HG03442 (cell line): ENCODE results near the gene PAQR9.
A peak's percentile ranks its signal among the peaks of the same experiment; 100 is the strongest.

Source experiments
- ATAC-seq: cut with Tn5 transposase; IDR thresholded peaks from one replicate; pipeline ENCODE4 v1.9.1; 2021; ENCODE audit warnings: mild to moderate bottlenecking, moderate library complexity; ENCODE audit not compliant: unreplicated experiment

The PAQR9 gene

DNA sequence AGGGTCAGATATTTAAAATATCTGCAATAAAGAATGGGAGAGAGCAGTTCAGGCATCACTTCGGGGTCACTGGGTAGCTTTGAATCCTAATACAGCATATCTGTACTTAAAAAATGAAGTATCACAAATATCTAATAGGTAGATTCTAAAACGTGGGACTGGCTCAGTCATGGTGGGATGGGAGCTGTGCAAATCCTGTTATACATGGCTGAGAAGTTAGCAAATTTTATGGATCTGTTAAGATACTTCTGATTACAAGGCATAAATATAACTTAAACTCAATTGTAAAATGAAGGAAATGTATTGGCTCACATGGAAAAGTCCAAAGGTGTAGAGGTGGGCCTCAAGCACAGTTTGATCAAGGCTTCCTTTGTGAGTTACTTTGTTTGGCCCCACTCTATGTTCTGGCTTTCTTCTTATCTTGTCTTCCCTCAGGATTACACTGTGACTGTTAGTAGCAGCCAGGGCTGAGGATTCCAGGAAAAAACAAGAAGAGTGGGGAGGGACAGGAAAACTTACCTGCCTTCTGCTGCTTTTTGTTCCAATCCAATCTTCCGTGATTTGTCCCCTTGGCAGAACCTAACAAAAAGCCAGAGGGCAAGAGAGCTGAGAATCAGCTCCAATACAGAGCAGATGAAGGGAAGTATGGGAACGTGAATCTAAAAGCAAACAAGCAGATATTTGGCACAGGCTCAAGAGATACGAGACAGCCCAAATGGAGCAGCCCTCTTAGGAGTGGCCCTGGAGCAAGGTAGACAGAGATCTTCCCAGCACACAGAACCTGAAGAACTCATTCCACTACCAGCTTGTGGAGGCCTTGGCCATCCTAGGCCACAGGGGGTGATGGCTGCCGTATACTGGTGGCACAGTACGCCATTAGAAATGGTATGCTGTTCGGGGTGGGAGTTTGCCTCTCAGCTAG, 10.9 kb downstream of the PAQR9 start:
- no peak for ATAC-seq

DNA sequence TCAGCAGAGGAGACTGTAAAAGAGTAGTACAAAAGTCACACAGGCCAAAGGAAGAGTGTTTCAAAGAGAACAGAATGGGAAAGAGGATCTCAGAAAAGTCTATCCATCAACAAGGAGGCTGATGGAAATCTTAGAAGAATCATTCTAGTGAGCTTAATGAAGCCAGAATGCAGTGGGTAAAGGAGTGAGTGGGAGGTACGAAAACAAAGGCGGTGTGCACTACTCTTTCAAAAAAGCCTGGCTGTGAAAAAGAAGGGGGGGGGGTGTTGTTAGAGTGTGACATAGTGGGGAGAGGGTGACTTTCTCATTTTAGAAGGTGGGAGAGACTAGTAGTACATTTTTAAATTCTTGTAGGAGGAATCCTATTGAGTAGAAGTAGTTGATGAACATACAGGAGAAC, 11.7 kb downstream of the PAQR9 start:
- no peak for ATAC-seq

DNA sequence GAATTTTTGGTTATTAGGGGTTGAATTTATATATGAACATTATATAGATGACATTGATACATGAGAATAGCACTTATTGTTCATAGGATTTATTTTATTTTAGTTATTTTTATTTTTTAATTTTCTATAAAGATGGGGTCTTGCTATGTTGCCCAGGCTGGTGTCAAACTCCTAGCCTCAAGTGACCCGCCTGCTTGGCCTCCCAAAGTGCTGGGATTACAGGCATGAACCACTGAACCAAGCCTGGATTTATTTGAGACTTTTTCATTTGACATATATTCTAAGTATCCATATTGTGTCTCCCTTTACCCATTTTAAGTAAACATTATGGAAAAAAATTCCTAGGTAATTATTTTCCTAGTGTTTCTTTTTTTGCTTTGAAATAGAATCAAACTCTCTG, 12.5 kb downstream of the PAQR9 start:
- ATAC-seq: no peak

DNA sequence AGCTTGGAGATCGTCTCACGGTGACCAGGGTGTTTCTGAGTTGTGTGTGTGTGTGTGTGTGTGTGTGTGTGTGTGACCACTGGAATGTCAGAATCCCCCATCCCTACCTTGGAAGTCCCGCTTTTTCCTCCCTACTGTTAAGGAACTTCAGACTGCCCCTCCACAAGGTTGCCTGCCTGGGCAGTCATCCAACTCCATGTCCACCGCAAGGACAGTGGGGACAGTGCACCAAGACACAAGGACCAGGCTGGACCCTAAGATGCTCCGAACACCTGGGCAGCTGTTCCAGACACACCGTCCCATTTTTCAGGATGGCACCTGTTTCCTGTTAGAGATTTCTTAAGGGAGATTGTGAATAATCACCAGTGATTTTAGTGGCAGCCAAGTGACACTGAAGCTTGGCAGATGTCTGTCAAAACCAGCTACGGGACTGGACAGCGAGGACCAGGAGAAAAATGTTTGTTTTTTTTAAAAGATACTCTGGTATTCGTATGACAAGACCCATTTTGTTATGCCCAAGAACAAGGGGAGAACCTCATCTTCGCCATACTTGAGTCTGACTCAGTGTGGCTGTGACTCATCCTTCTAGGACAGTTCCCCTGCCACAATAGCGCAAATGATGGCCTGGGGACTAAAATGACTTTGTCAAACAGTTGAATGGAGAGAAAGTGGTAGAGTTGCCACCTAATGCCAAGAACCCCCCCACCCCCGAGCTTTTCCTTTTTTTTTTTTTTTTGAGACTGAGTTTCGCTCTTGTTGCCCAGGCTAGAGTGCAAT, 15.5 kb downstream of the PAQR9 start:
- ATAC-seq: no peak

DNA sequence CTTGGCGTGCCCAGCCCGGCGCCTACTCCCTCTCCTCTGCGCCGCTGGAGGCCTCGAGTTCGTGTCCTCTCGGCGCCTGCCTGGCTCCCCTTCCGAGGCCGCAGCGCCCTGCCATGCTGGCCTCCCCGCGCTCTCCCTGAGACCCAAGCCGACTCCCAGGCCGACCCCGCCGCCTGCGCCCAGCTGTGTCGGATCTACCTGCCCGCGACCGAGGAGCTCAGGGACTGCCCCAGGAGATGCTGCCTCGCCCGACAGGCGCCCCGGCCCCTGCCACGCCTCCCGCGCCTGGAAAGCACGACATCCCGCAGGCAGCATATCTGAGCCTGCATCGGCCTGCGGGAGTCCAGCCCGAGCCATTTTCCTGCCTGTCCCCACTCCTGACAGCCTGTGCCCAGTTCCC, 16.1 kb downstream of the PAQR9 start:
- no peak for ATAC-seq

DNA sequence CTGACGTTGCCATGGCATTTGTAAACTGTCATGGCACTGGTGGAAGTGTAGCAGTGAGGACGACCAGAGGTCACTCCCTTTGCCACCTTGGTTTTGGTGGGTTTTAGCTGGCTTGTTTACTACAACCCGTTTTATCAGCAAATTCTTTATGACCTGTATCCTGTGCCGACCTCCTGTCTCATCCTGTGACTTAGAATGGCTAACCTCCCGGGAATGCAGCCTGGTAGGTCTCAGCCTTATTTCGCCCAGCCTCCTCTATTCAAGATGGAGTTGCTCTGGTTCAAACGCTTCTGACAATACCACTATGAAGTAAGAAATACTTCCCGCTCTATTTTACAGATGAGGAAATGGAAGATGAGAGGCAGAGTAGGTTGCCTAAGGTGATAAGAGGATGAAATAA, 16.6 kb downstream of the PAQR9 start:
- no peak for ATAC-seq

DNA sequence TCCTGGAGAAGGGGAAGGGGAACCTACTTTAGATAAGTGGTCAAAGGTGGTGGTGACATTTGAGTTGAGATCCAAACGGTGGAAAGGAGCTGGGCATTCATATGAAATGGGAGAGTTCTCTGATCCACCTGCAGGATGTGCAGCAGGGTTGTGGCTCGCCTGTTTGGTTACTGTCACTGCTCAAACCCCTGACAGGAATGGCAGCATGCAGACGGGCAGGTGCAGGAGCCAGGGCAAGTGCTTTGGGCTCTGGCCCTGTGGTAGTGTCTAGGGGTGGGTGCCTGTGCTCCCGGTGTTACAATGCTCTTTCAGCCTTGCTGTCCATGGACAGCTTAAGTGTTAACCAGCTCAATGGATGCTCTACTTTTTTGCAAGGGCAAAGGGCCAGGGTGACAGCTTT, 18.5 kb downstream of the PAQR9 start:
- ATAC-seq: no peak

DNA sequence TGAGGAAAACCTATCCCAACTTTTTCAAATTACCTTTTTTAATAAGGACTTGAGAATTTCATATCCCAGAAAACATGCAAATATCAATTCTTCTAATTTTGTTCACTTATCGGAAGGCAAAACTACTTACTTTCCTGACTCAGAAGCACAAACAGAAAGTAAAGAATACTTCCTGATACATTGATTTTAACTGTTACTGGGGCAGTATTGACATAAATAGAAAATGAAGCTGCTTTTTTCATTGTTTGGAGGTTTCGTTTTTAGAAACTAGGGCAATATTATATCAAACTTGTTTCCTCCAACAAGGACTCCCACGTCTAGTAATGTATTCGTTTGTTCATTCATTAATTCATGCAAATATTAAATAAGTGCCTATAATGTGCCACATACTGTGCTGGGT, 19.1 kb downstream of the PAQR9 start:
- peak; percentile 65 for ATAC-seq

DNA sequence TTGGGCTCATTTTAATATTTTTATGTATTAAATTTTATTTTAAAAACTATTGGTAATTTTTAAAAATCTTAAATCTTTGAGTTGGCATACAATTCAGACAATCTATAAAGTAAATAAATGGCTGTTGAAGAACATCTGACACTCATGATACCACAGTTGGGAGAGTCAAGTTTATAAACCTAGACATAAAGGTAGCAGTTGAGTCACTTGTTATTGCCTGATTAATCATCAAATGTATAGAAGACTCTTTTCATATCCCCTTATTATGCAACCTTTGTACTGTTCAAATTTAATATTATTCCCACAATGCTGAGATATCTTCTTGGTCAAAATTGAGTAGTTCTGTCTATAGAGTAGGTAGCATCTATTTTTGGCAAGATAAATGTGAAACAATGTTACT, 19.6 kb downstream of the PAQR9 start:
- ATAC-seq: no peak

DNA sequence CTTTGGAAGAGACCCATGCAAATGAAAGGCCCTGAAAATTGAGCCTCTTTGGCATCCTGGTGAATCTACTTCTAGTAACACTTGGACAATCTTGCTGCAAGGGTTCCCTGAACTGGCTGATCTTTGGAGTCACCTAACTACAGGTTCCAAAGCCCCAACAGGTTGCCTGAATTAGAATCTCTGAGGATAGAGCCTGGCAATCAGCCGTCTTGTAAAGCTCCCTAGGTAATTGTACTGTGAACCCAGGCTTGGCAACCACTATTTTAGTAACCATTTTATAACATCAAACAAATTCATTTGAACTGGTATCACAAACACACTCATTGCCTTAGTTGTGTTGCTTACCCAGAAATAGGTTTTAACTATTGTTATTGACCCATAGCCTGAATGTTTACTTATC, 20.1 kb downstream of the PAQR9 start:
- ATAC-seq: no peak

DNA sequence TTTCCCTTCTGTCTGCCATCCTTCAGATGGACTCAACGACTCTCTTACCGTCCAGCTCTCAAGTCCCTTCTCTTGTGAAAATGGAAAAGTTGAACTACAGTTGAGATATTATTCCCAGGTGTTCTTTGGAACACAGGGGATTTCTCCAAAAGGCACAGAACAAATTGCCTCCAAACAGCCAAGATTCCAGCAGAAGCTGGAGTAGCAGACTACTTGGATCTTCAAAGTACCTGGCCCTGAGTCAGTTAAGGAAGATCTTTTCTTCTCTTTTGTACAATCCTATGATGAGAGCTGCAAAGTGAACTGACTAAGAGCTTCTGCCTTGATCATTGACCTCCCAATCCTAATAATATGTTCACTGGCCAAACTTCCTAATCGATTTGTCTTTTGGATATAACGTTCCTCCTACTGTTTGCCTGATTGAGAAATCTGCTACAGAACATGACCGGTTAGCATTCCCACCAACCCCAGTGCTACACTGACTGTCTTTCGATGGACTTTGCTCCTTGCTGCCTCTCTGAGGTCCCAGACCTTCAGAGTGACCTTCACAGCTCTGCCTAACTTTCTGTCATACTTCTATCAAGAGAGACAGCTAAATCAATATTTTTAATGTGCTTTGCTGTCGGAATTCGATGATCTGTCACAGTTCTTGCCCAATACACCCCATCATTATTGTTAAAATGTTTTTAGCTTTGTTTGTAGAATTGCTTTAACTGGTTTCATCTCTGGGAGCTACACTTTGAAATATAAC, 21.9 kb downstream of the PAQR9 start:
- no peak for ATAC-seq

DNA sequence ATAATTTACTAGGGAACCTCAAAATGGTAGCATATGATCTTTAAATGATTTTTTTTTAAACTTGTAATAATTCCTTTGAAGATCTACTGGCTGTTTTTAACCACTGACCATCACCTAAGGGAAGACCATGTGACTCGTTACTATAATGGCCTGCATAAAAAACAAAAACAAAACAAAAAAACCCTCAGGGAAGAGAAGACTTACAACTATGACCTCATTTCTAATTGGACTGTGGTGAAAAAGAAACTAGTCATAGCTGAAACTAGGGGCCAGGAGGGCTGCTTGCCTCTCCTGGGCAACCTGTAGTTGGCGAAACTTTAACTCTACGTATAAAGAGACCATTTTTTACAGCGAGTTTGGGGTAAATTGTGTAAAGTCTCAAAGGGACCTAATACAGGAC, 23.0 kb downstream of the PAQR9 start:
- ATAC-seq: no peak

DNA sequence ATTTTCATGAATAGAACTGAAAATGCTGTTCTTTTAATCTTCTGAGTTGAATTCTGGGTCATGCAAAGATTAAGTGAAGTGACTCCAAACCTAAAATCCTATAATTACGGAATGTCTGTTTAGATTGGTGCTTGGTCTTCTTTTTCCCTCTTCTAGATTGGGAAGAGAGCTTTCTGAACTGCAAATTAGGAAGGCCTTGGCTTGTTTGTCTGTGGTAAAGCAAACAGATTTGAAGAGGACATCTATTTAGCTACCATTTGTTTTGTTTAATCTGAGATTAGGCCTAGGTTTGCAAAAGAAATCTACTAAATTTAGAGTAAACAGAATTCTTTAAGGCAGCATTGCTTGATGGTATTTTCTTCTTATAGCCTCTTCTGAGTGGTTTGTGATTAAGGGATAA, 23.5 kb downstream of the PAQR9 start:
- ATAC-seq: no peak

DNA sequence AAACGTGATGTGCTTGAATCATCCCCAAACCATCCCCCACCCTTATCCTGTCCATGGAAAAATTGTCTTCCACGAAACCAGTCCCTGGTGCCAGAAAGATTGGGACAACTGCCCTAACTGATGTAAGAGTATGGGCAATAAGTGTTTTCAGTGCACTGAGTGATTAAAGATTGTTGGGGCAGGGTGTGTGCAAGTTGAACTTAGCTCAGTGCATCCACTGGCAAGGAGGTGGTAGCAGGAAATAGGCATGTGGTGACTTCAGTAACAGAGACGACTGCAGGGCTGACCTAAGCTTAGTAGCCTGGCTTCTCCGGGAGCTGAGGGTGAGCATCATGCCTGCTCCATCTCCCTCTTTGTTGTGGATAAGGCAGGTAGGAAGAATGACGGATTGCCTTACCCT, 27.5 kb downstream of the PAQR9 start:
- no peak for ATAC-seq

DNA sequence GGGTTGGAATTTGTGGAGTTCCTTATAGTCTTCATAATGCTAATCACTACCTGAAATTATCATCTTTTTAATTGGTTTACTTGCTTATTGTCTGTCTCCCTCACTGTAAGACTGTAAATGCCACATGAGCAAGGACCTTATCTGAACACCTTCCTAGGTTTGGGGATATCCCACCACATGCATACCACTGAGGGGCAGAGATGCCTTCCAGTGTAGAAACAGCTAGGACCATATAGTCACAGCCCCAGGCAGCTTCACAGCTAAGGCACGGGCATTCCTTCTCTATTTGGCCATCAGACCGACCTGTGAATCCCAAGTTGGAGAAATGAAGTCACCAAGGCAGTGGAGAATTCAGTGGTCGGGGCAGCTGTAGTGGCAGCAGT, 28.6 kb downstream of the PAQR9 start:
- no peak for ATAC-seq

DNA sequence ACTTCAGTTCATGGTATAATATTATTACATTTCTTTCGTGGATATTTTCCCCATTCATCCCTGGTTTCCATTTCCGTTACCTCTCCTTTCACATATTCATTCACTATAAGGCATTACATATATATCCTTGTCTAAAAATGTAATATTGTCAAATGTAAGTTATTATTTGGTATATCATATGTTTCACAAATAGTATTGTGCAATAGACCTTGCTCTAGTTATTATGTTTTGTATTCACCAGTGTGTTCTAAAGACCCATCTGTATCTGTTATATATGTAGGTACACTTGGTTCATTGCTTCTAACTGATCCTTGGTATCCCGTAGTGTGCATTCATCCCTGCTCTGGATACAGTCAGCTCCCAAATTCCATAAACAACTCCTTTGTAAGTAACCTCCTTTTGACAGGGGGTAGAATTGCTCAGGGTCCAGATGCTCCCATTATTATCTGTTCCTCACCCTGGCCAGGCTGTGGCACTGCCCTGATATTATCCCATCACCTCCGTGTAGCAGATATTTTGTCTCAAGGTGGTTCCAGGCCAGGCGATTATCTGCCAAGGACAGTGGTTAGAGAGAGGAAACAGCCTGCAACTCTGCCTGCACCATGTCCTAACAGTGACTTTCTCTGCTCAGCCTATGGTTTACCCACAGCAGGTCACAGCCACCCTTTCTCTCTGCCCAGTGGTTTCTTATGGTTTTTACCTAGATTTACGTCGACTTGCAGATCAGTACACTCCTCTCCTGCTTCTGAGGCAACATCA, 29.2 kb downstream of the PAQR9 start:
- ATAC-seq: no peak

DNA sequence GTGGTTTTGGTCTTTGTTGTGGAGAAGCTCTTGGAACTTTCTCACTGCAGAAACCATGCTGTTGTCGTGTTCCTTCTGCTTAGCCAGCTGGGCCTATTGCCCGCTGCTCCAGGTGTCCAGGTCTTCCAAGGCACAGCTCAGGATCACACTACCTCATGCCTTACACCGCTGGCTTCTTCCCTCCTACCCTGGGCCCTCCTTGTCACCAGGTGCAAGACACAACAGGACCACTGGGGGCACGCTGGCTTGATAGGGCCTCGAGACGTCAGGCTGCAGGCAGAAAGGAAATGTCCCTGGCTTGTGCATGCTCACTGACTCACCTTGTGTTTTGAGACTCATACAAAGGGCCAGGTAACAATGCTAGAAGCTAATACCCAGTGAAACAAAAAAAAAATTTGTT, 32.3 kb downstream of the PAQR9 start:
- peak; percentile 95 for ATAC-seq

DNA sequence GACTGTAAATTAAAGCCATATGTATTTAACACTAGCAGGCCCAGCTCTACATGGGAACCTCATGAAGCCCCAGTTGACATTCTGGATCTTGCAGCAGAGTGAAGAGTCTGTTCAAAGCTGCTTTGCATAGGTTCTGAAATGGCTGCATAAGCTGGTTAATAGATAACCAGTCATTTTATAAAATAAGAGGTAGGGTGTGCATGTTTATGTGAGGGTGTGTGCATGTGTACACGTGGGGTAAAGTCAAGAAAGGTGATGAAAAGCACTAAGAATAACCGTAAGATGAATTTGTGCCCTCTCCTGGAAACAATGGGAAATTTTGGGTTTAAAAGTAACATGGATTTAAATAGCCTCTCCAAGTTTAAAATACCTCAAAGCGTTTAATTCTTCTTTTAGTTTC, 33.0 kb downstream of the PAQR9 start:
- ATAC-seq: no peak

DNA sequence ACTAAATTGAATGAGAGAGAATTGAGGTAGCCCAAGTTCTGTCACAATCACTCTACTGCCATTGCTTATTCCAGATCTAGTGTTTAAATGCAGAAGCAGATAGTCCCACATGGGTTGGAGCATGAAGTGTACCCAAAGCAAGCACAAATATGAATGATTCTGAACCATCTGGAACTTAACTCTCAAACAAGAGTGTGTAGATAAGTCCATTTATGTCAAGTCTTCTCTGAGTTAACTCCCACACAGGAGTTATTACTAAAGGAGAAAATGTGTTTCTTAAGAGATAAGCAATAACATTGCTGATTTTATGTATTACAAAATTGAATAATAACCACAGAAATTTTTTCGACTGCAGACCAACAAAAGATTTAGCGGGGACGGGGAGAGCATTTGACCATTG, 33.6 kb downstream of the PAQR9 start:
- ATAC-seq: no peak

DNA sequence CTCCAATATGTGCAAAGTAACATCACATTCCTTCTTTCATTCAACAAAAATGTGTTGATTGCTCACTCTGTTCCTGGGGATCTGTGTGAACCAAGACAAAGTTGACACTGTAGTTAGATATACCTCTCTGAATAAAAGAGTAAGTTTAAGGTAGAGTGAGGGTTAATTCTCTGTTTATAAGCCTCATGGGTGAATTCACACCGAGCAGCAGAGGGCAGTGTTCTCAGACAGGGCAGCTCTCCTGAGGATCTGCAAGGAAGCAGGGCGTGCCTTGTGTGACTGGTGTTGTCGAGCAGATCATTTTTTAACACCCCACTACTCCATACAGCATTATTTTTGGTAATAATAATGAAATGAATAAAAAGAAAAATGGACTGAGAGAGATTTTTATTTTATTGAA, 34.4 kb downstream of the PAQR9 start:
- no peak for ATAC-seq
